SIG-M5 treated with dmso at 0.1 percent for 504 hours (cell line): ENCODE measurements around the gene CPT2.

Experiments
- DNase-seq: peaks from one replicate; lab custom pipeline; 2025; ENCODE audit not compliant: unreplicated experiment; lab: John Stamatoyannopoulos, UW

The CPT2 gene

DNA sequence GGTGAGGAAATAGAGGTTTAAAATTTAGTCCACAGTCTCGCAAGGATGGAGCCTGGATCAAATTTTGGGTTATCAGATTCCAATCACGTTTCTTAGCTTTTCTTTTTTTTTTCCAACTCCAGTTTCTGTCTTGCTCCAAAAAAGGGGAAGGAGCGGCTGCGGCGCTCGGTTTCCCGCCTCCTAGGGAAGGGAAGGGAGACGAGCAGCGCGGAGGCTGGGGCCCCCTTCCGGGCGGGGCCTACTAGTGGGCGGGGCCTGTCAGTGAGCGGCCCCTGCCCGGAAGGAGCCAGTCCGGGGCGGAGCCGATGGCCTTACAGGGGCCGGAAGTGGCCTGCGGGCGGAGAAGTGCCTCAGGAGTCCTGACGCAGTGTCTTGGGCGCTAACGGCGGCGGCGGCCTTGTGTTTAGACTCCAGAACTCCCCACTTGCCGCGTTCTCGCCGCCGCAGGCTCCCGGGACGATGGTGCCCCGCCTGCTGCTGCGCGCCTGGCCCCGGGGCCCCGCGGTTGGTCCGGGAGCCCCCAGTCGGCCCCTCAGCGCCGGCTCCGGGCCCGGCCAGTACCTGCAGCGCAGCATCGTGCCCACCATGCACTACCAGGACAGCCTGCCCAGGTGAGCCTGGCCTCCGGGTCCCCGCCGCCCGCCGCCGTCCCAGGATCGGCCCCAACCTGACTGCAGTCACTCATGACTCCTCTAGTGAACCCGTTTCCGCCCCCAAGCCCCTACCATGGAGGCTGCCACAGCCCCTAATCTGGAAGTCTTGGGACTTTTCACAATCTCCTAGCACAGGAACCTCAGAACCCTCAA, at the start of gene CPT2:
Gene CPT2, plus strand, starts transcription at position 340 of the 806 bp plus-strand sequence. Its CDS starts 120 bp downstream, at position 460.
- peak; percentile 89 for DNase-seq

DNA sequence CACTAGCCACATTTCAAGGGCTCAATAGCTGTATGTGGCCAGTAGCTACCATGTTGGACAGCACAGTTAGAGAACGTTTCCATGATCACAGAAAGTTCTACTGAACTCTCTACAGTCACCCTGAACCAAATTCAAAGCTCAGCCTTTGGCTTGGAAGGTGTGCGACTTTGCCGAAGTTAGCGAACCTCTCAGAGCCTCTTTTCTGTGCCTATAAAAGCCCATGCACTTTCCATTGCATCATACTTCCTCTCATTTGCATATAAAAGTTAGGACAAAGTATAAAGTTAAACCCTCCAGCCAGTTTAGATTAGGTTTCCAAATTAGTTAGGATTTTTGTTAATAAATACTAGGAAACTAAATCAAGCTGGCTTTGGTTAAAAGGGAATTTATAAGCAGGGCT, 49.5 kb upstream of the CPT2 start:
- DNase-seq, result no peak

DNA sequence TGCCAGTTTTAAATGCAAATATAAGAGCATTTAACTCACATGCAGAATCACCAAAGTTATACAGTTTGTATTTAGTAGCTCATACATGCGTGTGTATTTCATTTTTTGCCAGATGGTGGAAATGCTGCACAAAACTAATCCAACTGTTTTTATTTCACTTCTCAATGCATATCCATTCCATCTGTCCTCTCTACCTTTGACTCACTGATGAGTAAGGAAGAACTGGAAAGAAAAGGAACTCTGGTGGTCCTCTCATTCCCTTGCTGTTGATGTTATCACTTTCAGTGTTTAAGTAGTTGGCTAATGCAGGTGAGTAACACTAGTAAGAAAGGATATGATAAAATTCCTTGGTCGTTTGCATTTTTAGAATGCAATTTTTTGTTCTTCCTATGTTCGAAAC, 48.5 kb upstream of the CPT2 start:
- no peak for DNase-seq

DNA sequence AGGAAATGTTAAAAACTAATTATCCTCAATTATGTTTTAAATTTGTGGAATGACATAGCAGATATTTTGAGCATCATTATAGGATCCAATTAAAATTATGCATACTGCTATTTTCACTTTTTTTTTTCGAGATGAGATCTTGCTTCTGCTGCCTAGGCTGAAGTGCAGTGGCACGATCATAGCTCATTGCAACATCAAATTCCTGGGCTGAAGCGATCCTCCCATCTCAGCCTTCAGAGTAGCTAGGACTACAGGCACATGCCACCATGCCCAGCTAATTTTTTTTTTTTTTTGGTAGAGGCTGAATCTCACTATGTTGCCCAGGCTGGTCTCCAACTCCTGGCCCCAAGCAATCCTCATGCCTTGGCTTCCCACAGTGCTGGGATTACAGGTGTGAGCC, 42.9 kb upstream of the CPT2 start:
- DNase-seq, result no peak

DNA sequence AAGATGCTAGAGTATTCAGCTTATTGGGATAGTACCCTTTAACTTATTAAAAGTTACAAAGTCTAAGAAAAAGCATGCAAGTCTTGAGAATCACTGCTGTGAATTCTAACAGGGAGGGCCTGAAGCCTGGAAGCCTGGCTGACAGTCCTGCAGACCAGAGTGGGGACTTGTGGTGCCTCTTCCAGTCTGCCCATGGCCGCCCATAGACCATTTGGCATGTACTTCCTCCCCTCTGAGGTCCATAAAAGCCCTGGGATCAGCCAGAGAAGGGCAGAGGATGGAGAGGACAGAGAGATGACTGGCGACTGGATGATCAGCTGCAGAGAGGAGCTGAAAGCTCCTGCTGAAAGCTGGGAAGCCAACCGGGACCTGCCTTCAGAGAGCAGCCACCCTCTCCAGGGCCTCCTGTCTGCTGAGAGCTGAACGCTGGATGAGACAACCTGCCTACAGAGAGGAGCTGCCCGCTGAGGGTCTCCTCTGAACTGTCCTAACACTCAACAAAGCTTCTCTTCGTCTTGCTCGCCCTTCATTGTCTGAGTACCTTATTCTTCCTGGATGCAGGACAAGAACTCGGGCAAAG, 41.7 kb upstream of the CPT2 start:
- no peak for DNase-seq

DNA sequence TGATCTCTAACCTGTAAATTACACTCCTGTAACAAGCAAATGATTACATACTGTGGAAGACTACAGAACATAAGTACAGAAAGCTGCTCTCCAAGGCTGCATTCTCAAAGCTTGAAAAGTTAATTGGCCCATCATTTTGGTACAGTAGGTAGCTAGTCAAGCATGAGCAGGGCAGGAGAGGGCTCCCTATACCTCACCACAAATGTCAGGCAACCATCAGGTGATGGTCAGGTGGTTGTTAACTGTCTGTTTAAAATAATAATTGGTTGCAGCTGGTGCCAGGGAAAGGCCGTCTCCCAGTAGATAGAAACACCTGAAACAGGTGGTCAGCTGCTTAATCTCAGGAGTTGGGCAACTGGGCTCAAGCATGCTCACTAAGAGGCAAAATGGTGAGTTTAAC, 41.1 kb upstream of the CPT2 start:
- no peak for DNase-seq

- no peak for DNase-seq
Measured at GRCh38 chr1:53155945-53156344, 40.7 kb upstream of the CPT2 start.

DNA sequence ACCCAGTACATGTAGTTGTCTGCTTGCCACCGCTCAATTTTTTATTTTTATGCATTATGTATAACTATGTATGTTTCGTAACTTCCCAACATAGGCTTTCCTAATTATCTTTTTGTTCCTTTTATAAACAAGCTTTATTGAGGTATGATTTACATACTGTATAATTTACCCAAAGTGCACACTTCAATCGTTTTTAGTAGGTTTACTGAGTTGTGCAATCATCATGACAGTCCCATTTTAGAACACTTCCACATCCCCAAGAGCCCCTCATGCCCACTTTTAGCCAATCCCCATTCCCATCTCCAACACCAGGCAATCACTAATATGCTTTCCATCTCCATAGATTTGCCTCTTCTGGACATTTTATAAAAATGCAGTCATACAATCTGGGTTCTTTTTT, 39.8 kb upstream of the CPT2 start:
- DNase-seq, result no peak

- no peak for DNase-seq
Measured at GRCh38 chr1:53158900-53159299, 37.7 kb upstream of the CPT2 start.

DNA sequence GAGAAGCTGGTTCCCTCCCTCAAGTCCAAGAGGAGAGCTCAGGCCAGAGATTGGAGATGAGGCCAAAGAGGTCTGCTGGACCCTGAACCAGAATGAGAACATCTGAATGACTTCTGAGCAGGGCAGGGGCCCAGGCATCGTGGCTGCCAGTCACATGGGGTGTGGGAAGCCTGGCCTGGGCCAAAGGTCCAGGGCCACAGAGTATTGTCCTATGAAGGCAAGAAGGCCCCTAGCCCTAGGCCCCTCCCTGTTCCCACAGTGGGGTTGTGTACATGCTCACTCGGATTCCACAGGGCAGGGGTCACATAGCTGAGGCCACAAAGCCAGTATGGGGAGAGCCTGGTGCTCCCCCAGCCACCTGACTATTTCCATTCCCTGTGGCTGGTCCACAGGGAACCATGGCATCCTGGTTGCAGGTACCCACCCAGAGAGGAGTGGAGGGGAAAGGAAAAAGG, 35.7 kb upstream of the CPT2 start:
- no peak for DNase-seq

DNA sequence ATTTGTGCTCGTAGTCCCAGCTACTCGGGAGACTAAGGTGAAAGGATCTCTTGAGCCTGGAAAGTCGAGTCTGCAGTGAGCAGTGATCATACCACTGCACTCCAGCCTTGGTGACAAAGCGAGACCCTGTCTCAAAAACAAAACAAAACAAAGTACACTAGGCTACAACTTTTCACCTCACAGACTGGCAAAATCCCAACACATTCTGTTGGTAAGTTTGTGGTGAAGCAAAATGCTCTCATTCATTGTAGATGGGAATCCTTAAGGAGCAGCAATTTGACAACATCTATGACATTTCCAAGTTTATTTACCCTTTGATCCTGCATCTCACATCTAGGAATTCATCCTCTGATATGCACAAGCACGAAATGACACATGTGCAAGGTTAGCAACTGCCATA, 34.0 kb upstream of the CPT2 start:
- DNase-seq, result no peak

DNA sequence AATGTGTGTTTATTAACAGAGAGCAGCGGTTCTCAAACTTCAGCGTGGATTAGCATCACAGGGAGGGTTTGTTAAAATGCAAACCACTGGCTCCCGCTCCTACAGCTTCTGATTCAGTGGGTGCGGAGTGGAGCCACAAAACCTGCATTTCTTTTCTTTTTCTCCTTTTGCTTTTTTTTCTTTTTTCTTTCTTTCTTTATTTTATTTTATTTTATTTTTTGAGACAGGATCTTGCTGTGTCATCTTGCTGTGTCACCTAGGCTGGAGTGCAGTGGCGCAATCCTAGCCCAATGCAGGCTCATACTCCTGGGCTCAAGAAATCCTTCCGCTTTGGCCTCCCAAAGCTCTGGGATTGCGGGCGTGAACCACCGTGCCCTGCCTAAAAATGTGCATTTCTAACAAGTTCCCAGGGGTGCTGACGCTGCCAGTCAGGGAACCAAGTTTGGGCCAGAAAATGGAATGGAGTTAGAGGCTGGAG, 33.3 kb upstream of the CPT2 start:
- DNase-seq, result no peak

DNA sequence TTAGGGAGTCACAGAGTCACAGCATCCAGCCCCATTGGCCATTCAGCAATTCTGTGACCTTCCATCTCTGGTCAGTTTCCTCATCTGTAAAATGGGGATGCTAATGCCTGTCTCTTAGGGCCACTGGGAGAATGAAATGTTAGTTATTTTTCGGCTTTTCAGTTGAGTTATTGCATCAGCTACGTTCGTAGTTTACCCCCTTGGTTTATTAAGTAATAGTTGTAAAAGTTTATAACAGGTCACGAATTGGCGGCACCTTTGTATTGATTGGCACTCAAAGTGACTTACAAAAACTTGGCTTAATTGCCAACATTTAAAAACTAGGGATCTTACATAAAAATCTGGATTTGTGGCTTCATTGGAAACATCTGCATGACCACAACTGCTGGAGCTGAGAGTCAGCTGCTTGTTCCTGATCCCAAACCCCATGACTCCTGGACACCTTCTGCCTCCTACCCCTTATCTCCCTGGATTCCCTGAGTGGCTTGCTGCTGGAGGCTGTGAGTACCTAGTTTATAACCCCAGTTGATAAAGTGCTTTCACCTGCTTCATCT, 31.1 kb upstream of the CPT2 start:
- DNase-seq, result no peak

DNA sequence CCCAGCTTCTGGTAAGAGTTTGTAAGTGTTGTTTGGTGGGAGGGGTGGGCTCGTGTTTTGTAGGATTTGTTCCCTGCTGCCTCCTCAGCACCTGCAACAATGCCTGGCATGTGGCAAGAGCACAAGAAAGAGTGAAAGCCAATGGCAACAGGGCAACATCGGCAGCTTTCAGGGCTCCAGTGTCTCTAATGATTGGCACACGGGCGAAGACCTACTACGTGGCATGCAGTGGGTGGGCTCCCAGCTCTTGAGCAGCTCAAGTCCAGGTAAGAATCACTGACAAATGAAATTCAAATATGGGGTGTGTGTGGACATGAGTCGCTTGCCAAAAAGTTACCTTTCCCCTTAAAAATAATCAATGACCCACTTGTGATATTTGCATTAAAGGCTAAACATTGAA, 30.3 kb upstream of the CPT2 start:
- DNase-seq, result no peak

DNA sequence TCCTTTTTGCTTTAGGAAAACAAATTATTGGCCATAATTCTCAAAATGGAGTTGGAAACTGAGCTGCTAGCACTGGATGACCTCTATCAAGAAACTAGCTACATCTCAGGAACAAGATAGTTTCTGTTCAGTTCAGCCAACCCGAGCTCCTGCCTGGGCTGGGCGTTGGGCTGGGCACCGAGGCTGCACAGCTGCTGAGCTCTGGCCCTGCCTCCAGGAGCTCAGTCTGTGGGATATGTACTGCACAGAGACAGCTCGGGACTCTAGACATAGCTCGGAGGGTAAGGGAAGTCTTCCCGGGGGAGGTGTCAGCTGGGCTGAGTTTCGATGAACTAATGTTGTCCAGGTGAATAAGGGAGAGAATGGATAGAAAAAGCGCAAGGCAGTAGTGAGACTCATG, 29.7 kb upstream of the CPT2 start:
- no peak for DNase-seq

DNA sequence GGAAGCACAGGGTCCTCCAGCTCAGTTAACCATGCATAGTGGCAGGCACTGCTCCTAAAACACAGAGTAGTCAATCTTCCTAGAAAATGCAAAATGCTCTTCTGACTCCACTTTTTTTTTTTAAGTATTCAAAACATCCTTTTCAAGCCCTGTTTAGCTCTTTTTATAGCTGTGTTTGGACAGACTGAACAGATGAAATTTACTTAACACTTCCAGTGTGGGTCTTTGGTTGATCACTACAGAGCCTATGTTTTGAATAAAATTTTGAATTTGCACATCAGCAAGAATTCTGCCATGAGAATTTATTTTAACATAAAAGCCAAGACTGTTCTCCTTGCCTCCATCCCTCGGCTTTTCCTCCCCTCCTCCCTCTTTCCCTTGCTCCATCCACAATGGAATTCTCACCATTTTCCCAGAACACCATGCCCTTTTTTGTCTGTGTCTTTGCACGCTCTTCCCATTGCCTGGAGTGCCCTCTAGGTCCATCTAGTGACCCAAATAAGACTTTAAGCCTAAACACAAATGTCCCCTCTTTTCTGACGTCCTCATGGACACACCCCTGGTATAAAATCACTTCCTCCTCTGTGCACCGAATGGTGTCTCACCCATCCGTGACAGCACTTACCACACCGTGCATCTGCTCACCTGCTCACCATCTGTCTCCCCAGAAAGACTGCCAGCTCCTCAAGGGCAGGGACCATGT, 24.0 kb upstream of the CPT2 start:
- peak; percentile 2 for DNase-seq

DNA sequence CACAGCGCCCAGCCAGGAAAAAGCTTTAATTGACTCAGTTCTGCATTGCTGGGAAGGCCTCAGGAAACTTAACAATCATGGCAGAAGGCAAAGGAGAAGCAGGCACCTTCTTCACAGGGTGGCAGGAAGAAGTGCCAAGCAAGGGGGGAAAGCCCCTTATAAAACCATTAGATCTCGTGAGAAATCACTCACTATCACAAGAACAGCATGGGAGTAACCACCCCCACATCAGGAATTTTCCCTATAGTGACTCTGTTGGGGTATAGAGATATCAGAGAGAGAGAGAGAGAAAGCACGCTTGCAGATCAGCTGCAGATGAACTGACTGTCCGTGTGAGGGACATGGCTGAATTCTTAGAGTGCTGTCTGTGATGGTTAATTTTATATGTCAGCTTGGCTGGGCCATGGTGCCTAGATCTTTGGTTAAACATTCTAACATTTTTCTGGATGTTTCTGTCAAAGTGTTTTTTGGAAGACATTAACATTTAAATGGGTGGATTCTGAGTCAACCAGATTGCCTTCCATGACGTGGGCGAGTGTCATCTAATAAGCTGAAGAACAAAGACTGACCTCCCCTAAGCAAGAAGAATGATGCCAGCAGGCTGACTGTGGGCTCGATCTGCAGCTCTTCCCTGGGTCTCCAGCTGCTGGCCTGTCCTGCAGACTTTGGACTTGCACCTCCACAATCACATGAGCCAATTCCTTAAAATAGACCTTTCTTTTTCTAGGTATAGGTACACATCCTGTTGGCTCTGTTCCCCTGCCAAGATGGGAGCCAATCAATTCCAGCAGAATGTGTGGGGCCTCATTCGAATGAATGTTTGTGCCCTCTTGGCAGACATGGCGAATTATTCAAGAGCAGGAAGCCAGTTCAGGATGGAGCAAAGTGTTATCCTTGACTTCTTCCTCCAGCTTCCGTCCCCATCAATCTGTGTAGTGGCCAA, 21.4 kb upstream of the CPT2 start:
- DNase-seq, result no peak

GRCh38 chr1:53176452-53177208, 20.0 kb upstream of the CPT2 start:
- no peak for DNase-seq

- no peak for DNase-seq
Measured at GRCh38 chr1:53180226-53180625, 16.4 kb upstream of the CPT2 start.

DNA sequence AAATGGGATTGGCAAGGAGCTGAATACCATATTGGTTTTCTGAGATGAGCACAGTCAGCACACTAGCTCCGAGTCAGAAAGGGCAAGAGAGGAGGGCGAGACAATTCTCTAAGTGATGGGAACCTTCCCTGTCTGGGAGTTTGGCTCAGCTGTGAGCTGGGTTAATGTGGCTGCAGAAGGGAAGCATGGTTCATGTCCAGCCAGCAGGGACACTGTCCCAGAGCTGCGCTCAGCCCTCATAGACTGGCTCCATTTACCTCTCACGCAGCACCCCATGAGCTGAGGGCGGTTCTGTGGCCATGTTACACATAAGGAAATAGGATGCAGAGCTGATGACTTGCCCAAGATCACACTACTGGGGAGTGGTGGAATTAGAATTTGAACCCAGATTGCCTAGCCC, 15.7 kb upstream of the CPT2 start:
- DNase-seq, result no peak
